AG09309 (cell line): ENCODE results near the gene TBC1D26.
"Not testable (repeated sequence)": the region's sequence is repeated elsewhere in the genome, so short reads cannot be mapped to it uniquely, and the experiment has no call there.

ENCODE experiments used
- DNase-seq: peaks from one replicate; pipeline ENCODE4 v3.0.0-alpha.2; 2010; ENCODE audit warnings: low read depth
- H3K4me3 ChIP-seq: 2 replicates; pipeline ENCODE4 v1.5.1; 2011; ENCODE audit warnings: mild to moderate bottlenecking, low read depth, low read length, moderate library complexity; ENCODE audit not compliant: control insufficient read depth
- CTCF ChIP-seq: IDR thresholded peaks from 2 replicates; pipeline ENCODE4 v1.5.1; 2011; ENCODE audit warnings: mild to moderate bottlenecking, low read depth, low read length, inconsistent platforms; ENCODE audit not compliant: insufficient read depth, control insufficient read depth; ENCODE audit errors: missing control alignments

TBC1D26 gene

DNA sequence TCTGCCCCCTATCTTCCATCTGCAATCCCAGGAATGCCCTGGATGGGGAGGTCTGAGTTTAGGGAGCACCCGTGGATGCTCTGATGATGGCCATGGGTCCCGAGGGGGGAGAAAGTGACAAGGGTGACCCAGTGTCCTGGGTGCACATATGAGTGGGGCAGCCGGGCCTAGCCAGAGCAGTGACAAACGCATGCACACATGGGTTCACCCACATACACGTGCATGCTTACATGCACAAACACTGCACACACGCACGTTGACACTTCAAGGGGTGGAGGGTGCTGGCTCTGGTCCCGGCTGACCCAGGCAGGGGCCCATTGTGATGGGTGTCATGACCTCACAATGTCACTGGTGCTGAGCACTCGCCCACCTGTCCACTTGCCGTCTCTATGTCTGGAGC is at the start of gene TBC1D26:
TSS of gene TBC1D26 (plus strand) at position 384 of the 400 bp plus-strand sequence. CDS start 3,066 bp downstream, outside the sequence.
- not testable (repeated sequence) for H3K4me3 ChIP-seq, DNase-seq

- H3K4me3 ChIP-seq, DNase-seq: not testable (repeated sequence)
These were observed 48.9 kb upstream of the TBC1D26 start for GRCh38 chr17:15683135-15683534.

DNA sequence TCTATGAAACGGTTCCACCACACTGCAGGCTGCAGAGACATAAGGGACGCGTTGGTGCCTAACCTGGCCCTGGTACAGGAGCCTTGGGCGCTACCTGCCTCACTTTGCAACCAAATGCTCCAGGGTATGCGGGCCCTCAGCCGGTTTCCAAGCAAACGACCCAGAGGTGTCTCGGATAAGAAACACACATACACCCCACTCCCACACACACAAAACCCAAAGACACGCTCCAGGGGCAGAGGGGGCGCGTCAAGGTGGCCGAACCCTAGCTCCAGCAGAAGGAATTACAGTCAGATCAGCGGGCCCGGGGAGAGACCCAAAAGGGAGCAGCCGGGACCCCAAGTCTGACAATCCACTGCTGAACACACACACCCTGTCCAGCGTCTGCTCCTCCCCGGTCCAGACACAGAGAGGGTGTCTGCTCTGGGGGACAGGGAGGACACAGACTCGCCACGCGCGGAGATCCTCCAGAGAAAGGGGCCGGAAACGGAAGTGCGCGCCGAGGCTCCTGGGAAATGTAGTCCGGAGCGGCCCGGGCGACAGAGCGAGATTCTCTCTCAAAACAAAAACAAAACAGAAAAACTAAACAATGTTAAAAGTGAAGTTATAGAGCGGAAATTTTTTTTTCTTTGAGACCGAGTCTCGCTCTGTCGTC is 48.1 kb upstream of the TBC1D26 start, which contains the start of gene TRIM16:
TSS of gene TRIM16 (minus strand) at position 488 of the 655 bp plus-strand sequence. CDS start 32,702 bp downstream, outside the sequence.
- TF ChIP-seq CTCF: peak; percentile 18
- not testable (repeated sequence) for DNase-seq
- peak within 1 kb of the TSS; percentile 57 for H3K4me3 ChIP-seq

DNA sequence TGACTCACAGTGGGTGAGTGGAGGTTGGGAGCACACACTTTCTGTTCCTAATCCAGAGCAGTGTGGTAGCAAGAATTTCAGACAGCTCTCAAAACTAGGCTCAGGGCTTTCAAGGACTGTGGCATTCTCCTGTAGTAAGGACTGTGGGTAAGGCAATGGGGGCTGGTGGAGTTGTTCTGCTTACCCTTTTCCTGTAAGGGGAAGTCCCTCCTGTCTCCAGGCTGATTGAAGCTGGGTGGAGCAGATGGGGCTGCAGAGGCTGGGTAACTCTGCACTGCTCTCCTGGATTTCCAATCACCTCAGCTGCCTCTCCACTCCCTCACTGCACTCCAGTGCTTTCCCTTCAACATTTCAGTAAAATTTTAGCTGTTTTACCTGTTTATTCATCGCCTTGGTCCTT is 44.6 kb upstream of the TBC1D26 start:
- H3K4me3 ChIP-seq, DNase-seq: not testable (repeated sequence)

DNA sequence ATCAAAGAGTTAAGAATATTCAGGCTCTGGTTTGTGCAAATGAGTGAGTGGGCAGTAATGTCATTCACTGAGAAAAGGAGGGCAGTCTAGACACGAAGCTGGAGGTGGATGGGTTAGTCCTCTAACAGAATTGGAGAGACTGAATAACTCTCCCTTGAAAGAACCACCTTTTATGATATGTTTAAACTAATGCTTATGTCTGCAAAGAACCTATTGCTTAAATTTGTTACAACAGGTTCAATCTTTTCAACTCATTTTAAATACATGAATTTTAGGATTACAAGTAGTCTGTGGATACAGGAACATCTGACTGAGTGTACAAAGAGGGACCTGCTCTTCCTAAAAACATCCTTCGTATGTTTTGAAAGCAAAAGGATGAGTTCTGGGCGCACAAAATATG is 33.1 kb upstream of the TBC1D26 start:
- DNase-seq: not testable (repeated sequence)
- H3K4me3 ChIP-seq: peak overlapping the region; percentile 60

DNA sequence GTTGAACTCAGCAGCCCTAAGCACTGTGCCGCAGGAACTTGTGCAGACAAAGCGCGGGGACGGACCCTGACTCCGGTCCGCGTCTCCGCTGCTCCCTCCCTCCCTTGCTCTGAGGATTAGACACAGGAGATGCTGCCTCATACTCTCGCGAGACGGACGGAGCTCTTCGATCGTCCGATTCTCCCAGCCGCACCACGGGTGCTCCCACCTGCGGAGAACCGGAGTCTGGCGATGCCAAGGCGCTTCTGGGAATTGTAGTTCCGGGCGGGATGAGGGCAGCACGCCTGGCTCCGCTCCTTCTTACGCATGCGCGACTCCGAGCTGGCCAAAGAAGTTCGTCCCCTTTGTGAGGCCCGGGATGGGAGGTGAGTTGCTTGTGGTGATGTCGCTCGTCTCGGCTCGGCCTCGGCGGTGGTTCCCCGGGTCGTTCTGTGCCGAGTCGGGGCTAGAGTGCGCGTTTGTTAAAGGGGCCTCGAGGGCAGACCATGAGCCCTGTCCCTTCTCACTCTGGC is 32.6 kb upstream of the TBC1D26 start, which contains the start of gene ZNF286A:
TSS of gene ZNF286A (plus strand) at position 340 of the 512 bp plus-strand sequence. CDS start 578 bp downstream, outside the sequence.
- DNase-seq: peak; percentile 97

GRCh38 chr17:15699937-15700336 is 32.1 kb upstream of the TBC1D26 start:
- DNase-seq: not testable (repeated sequence)

More for the DNA sequence above, 32.6 kb upstream of the TBC1D26 start, which contains the start of gene ZNF286A:
- peak within 1 kb of the TSS; percentile 60 for H3K4me3 ChIP-seq

DNA sequence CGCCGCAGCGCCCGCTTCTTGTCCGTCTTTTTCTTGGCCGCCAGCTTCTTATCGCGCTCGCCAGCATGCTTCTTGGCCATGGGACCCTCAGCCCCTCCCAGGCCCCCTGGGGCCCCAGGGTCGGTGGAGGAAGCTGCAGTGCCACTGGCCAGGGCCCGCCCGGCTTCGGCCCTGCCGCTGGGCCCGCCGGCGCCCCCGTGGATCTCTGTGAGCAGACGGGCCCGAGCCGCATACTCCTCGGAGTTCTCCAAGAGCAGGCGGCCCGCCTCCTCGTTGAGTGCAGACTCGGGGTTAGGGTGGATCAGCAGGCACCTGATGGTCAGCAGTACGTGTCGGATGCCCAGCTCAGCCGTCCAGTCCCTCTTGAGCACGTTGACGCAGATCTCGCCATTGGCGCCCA is 27.8 kb upstream of the TBC1D26 start:
- not testable (repeated sequence) for DNase-seq, H3K4me3 ChIP-seq

More at GRCh38 chr17:15699937-15700336, 32.1 kb upstream of the TBC1D26 start:
- peak overlapping the region; percentile 60 for H3K4me3 ChIP-seq

DNA sequence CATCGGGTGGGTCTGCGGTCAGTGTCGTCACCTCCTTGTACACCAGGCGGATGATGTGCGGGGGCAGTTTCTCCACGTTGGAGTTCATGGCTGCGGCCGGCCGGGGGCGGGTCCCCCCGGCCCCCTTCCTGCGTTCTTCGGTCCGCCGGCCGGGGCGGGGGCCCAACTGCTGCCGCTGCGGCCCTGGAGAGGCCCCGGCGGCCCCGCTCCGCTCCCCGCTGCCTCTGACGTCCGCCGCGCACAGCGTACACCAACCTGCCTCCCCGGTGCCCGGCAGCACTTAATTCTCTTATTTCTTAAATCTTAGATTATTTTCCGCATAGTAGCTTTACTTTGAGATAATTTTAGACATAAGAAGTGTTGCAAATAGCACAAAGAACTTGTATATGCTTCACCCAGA is 27.3 kb upstream of the TBC1D26 start:
- H3K4me3 ChIP-seq: not testable (repeated sequence)

DNA sequence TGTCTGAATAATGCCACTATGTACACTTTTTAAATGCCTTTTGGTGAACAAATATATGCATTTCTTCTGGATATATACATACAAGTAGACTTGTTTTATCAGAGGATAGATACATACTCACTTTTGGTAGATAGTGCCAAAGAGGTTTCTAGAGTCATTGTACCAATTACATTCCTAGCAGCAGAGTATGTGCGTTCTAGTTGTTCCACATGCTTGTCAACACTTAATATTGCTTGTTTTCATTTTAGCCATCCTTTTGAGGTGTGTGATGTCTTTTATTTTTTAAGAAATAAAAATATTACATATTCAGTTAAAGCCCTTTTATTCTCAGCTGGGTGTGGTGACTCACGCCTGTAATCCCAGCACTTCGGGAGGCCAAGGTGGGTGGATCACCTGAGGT is 23.2 kb upstream of the TBC1D26 start:
- DNase-seq: not testable (repeated sequence)

More for the DNA sequence above, 27.3 kb upstream of the TBC1D26 start:
- DNase-seq: not testable (repeated sequence)

DNA sequence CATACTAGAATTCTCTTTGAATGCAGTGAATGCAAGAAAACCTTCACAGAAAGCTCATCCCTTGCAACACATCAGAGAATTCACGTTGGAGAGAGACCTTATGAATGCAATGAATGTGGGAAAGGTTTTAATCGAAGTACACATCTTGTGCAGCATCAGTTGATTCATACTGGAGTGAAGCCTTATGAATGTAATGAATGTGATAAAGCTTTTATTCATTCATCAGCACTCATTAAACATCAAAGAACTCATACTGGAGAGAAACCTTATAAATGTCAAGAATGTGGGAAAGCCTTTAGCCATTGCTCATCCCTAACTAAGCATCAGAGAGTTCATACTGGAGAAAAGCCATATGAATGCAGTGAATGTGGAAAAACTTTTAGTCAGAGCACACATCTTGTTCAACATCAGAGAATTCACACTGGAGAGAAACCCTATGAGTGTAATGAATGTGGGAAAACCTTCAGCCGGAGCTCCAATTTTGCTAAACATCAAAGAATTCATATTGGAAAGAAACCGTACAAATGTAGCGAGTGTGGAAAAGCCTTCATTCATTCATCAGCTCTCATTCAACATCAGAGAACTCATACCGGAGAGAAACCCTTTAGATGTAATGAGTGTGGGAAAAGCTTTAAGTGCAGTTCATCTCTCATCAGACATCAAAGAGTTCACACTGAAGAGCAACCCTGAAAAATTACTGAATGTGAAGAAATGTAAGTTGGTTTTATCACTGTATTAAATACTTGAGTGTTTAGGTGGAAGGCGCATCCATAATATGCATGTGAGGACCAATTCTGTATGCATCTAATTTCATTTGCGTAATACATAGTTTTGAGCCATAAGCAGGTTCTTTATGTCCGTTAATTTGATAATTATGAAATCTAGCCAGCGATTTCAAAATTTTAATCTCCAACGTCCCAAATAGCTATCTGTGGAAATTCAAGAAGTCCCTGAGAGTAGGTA is 15.2 kb upstream of the TBC1D26 start:
- H3K4me3 ChIP-seq, DNase-seq: not testable (repeated sequence)

More for the DNA sequence above, 23.2 kb upstream of the TBC1D26 start:
- H3K4me3 ChIP-seq: not testable (repeated sequence)

DNA sequence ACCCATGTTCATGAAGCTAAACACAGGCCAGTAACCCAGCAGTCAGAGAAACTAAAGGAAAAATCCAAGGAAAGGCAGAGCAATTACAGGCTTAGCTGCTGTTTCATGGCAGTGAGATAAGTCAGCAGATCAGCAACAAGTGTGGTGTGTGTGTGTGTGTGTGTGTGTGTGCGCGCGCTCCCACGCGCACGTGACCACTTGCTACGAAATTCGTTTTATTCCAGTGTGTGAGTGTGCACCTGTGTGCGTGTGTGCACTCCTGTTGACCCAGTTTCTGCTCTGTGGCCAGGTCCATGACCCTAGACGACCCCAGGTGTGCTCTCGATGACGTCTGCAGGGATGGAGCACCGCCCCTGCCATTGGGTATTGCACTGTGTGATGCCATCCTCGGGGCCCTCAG is 1.5 kb upstream of the TBC1D26 start:
- not testable (repeated sequence) for H3K4me3 ChIP-seq, DNase-seq

DNA sequence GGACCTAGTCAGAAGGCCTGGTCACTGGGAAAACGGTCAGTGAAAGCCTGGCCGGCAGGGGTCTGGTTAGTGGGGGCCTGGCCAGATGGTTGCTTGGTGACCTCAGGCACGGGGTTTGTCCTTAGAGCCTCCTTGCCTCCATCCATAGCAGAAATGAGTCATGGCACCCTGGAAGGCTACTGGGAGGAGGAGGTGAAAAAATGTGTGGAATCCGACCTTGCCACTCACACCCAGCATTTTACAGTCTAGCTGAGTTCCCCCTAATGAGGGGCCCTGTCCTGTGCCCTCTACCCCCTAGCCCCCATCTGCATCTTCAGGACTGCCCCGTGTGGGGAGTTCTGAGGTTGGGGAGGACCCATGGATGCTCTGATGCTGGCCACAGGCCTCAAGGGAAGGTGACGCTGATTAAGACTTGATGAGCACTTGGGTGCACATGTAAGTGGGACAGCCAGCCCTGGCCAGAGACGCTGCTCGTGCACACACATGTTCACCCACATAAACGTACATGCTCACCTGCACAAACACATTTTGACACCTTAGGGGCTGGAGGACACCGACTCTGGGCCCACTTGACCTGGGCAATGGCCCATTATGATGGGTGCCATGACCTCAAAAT is 1.2 kb downstream of the TBC1D26 start:
- not testable (repeated sequence) for DNase-seq, H3K4me3 ChIP-seq

- DNase-seq, H3K4me3 ChIP-seq: not testable (repeated sequence)
These were observed 4.5 kb downstream of the TBC1D26 start for GRCh38 chr17:15736578-15736977.
